Gastroesophageal sphincter (tissue), 4 donors: ENCODE measurements around the gene OSTF1. TPM values are rescaled to one million over a fixed set of nuclear protein-coding genes. Genes with fewer than 3 reads are reported as not detected.

Source experiments
- ATAC-seq: fragments of 150-250 bp; one replicate; pipeline ENCODE4 v1.9.1; 2016; ENCODE audit warnings: mild to moderate bottlenecking, moderate library complexity
- H3K27ac ChIP-seq, 4 donors: fragments of 200-600 bp; sonication (generic) in 3 of 4; 1 replicate in 3 of 4; 2 replicates in 1 of 4; pipeline ENCODE4 v1.5.1; 2016 to 2019
- H3K27me3 ChIP-seq: fragments of 200-600 bp; sonication (generic); one replicate; pipeline ENCODE4 v1.5.1; 2019
- H3K36me3 ChIP-seq, 2 donors: fragments of 200-600 bp; sonication (generic); one replicate each; pipeline ENCODE4 v1.5.1; 2019; ENCODE audit warnings: control low read depth in 1 of 2
- H3K4me1 ChIP-seq, 3 donors: fragments of 200-600 bp; sonication (generic); 1 replicate in 2 of 3; 2 replicates in 1 of 3; pipeline ENCODE4 v1.5.1; 2016 to 2019; ENCODE audit warnings: control low read depth in 2 of 3
- H3K4me3 ChIP-seq, 2 donors: fragments of 200-600 bp; sonication (generic); one replicate each; pipeline ENCODE4 v1.5.1; 2019; ENCODE audit warnings: mild to moderate bottlenecking in 1 of 2, moderate library complexity in 1 of 2
- H3K9me3 ChIP-seq, 3 donors: fragments of 200-600 bp; sonication (generic); one replicate each; pipeline ENCODE4 v1.5.1; 2017 to 2019; ENCODE audit warnings: control low read depth in 2 of 3
- EP300 ChIP-seq: sonication (generic); formaldehyde crosslinking; IDR thresholded peaks from one replicate; pipeline ENCODE4 v1.6.1; 2017; ENCODE audit warnings: antibody characterized with exemption, mild to moderate bottlenecking
- POLR2A ChIP-seq, 2 donors: fragments of 450-650 bp; IDR thresholded peaks; one replicate each; pipeline ENCODE4 v1.6.1; 2017; ENCODE audit warnings: antibody characterized with exemption in 2 of 2, mild to moderate bottlenecking in 2 of 2, moderate library complexity in 1 of 2
- POLR2AphosphoS5 ChIP-seq: sonication (generic); formaldehyde crosslinking; IDR thresholded peaks from one replicate; pipeline ENCODE4 v1.6.1; 2017; ENCODE audit warnings: antibody characterized with exemption
- WGBS, 2 donors: methylation state at CpG; one replicate each; pipeline ENCODE4 v1.1.5; 2018; ENCODE audit warnings: low coverage in 1 of 2; 5-methylcytosine and 5-hydroxymethylcytosine counted together
- total RNA-seq, 4 donors: library from RNA; depleted of rRNA; stranded (reverse); fragments of >200 nt; gene quantifications; one replicate each; pipeline ENCODE4 v1.1.0, GENCODE V29; 2016
- TF ChIP-seq, protein P1 (sequence below), 4 experiments: fragments of 200-600 bp in 2 of 4; fragments of 450-650 bp in 2 of 4; sonication (generic) in 1 of 4; IDR thresholded peaks; one replicate each; pipeline ENCODE4 v1.5.1; 2017 to 2019; ENCODE audit warnings: antibody characterized with exemption in 4 of 4, mild to moderate bottlenecking in 2 of 4, moderate library complexity in 2 of 4

OSTF1 gene
- total RNA-seq, 4 donors from 2014 or later: 9.7 to 37.6 (median 28.5) TPM

DNA sequence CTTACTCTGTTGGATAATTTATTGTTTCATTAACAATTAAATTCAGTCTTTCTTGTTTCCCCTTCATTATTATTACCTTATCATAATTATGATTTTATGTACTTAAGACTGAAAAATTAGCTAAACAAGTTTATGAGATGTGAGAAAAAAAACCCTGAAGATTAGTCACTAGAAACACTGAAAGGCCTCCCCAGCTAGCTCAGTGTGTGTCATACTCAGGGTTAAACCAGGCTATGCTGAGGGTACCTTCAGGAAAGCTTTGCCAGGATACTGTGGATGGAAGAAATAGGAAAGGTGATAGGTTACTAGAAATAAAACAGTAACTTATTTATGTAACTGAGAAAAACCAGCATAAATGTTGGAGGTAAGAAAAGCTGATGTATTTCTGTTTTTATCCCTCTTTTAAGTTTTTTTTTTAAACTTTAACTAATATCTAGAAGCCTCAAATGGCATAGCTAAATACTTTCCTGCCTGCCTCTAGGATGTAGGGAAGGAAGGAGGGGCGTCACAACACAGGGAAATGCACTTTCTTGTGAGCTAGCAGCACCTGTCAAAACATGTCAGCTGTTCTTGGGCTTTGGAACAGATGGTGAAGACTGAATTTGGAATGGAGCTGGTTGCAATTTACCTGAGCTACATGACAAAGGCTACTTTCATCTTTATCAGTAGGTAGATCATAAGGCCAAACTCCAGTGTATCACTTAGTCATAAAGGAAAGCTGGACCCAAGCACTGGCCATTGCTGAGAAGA lies 24.6 kb upstream of the OSTF1 start:
- H3K4me3 ChIP-seq: no peak overlapping the region
- H3K4me1 ChIP-seq: no peaks in the 10 kb centered on the region
- H3K9me3 ChIP-seq: no peaks in the 10 kb centered on the region
- TF ChIP-seq POLR2AphosphoS5 (no peak), EP300 (no peak), POLR2A (IDR thresholded peaks at IDR 0.05) (no peak)
- TF ChIP-seq, protein P1, sequence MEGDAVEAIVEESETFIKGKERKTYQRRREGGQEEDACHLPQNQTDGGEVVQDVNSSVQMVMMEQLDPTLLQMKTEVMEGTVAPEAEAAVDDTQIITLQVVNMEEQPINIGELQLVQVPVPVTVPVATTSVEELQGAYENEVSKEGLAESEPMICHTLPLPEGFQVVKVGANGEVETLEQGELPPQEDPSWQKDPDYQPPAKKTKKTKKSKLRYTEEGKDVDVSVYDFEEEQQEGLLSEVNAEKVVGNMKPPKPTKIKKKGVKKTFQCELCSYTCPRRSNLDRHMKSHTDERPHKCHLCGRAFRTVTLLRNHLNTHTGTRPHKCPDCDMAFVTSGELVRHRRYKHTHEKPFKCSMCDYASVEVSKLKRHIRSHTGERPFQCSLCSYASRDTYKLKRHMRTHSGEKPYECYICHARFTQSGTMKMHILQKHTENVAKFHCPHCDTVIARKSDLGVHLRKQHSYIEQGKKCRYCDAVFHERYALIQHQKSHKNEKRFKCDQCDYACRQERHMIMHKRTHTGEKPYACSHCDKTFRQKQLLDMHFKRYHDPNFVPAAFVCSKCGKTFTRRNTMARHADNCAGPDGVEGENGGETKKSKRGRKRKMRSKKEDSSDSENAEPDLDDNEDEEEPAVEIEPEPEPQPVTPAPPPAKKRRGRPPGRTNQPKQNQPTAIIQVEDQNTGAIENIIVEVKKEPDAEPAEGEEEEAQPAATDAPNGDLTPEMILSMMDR (IDR thresholded peaks at IDR 0.05): no peak
- ATAC-seq: no peak
- H3K36me3 ChIP-seq: peaks cover 0 to 21% of the 10 kb centered on the region in 2 donors
- 63 to 67% methylated on average over 1 of the region's 1 CpG for WGBS, 2 donors
- no peaks in the 10 kb centered on the region for H3K27me3 ChIP-seq
- H3K27ac ChIP-seq: no peak overlapping the region

GRCh38 chr9:75064307-75065025 lies 23.8 kb upstream of the OSTF1 start:
- Histone ChIP-seq H3K4me1 (no peaks in the 10 kb centered on the region), H3K9me3 (no peaks in the 10 kb centered on the region), H3K4me3 (no peak overlapping the region), H3K27me3 (no peaks in the 10 kb centered on the region), H3K36me3 (peaks cover 0 to 27% of the 10 kb centered on the region in 2 donors), H3K27ac (no peak overlapping the region)
- no peak for ATAC-seq
- 45 to 76% methylated on average over 2 of the region's 2 CpGs for WGBS, 2 donors
- TF ChIP-seq POLR2A (IDR thresholded peaks at IDR 0.05) (no peak), POLR2AphosphoS5 (no peak), EP300 (no peak)
- TF ChIP-seq, protein P1 (IDR thresholded peaks at IDR 0.05): no peak

DNA sequence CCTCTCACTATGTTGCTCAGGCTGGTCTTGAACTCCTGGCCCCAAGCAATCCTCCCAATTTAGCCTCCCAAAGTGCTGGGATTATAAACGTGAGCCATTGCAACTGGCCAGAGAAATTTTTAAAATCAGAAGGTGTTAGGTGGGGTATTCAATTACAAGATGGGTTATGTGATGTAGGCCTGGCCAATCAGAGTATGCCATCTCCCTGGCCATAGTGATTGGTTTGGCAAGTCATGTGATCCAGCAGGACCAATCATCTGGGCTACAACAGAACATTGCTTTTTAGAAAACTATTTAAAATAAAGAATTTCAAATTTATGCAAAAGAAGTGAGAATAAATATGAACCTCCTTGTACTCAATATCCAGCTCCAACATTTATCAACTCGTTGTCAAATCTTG lies 22.8 kb upstream of the OSTF1 start:
- no peaks in the 10 kb centered on the region for H3K4me1 ChIP-seq
- no peak for ATAC-seq
- no peak overlapping the region for H3K27ac ChIP-seq
- TF ChIP-seq POLR2AphosphoS5 (no peak), EP300 (no peak)
- TF ChIP-seq, protein P1 (IDR thresholded peaks at IDR 0.05): no peak
- H3K9me3 ChIP-seq: no peaks in the 10 kb centered on the region
- H3K36me3 ChIP-seq: peaks cover 0 to 29% of the 10 kb centered on the region in 2 donors
- 65 to 91% methylated on average over 2 of the region's 2 CpGs for WGBS, 2 donors
- no peaks in the 10 kb centered on the region for H3K27me3 ChIP-seq
- no peak overlapping the region for H3K4me3 ChIP-seq

DNA sequence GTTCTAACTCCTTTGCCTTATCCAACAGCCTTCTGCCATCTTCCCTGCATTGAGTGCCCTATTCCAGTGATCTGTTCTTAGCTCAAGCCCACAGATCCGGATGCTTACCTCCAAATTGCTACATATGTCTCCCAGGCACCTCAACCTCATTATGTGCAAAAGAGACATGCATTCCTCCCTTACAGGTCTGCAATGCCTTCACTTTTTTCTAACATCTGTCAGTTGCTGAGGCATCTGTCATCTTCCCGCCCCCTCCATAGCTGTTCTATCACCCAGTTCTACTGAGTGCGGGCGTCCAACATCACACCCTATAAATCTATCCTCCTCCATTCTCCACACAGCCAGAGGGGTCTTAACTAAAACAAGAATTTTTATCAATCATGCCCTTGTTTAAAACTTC lies 20.4 kb upstream of the OSTF1 start:
- no peak for ATAC-seq
- 79 to 100% methylated on average over 3 to 4 of the region's 4 CpGs for WGBS, 2 donors

GRCh38 chr9:75069171-75069570 lies 19.1 kb upstream of the OSTF1 start:
- no peaks in the 10 kb centered on the region for H3K9me3 ChIP-seq
- ATAC-seq: no peak
- H3K4me3 ChIP-seq: no peak overlapping the region
- no peaks in the 10 kb centered on the region for H3K27me3 ChIP-seq
- peaks cover 0 to 28% of the 10 kb centered on the region in 2 donors for H3K36me3 ChIP-seq
- 82 to 86% methylated on average over 1 to 2 of the region's 2 CpGs for WGBS, 2 donors
- TF ChIP-seq EP300: no peak
- H3K27ac ChIP-seq: no peak overlapping the region
- H3K4me1 ChIP-seq: no peaks in the 10 kb centered on the region

More for the DNA sequence above, 20.4 kb upstream of the OSTF1 start:
- no peak overlapping the region for H3K4me3 ChIP-seq
- H3K4me1 ChIP-seq: no peaks in the 10 kb centered on the region
- peaks cover 0 to 28% of the 10 kb centered on the region in 2 donors for H3K36me3 ChIP-seq
- TF ChIP-seq POLR2AphosphoS5: no peak
- no peak overlapping the region for H3K27ac ChIP-seq
- H3K27me3 ChIP-seq: no peaks in the 10 kb centered on the region
- no peaks in the 10 kb centered on the region for H3K9me3 ChIP-seq
